Lung (tissue), 12 donors: ENCODE results near the gene NRIP1. TPM values are rescaled to one million over a fixed set of nuclear protein-coding genes. Genes with fewer than 3 reads are reported as not detected.
A peak's percentile ranks its signal among the peaks of the same experiment; 100 is the strongest.

Experiments used
- ATAC-seq: fragments of 200-7000 bp; cut with Tn5 transposase; one replicate; pipeline ENCODE4 v1.9.1; 2020; ENCODE audit warnings: moderate number of reproducible peaks; ENCODE audit not compliant: insufficient read depth, low FRiP score
- DNase-seq, 3 donors: peaks; one replicate each; pipeline ENCODE4 v3.0.0-alpha.2; 2013 to 2017
- H3K27ac ChIP-seq, 2 donors: one replicate each; pipeline ENCODE4 v1.5.1; 2013; ENCODE audit warnings: mild to moderate bottlenecking in 2 of 2, moderate library complexity in 2 of 2, control low read depth in 1 of 2, inconsistent platforms in 1 of 2, low read depth in 1 of 2, low read length in 1 of 2
- H3K27me3 ChIP-seq, 3 donors: one replicate each; pipeline ENCODE4 v1.5.1; 2013; ENCODE audit warnings: low read length in 2 of 3; ENCODE audit not compliant: control insufficient read depth in 3 of 3, insufficient read depth in 3 of 3
- H3K36me3 ChIP-seq, 4 donors: one replicate each; pipeline ENCODE4 v1.5.1; 2013; ENCODE audit warnings: low read length in 4 of 4, mild to moderate bottlenecking in 1 of 4, moderate library complexity in 1 of 4; ENCODE audit not compliant: control insufficient read depth in 4 of 4, insufficient read depth in 4 of 4
- H3K4me1 ChIP-seq, 5 donors: one replicate each; pipeline ENCODE4 v1.5.1; 2013; ENCODE audit warnings: low read length in 5 of 5, mild to moderate bottlenecking in 2 of 5, moderate library complexity in 1 of 5; ENCODE audit not compliant: control insufficient read depth in 5 of 5, insufficient read depth in 5 of 5
- H3K4me3 ChIP-seq: one replicate; pipeline ENCODE4 v1.5.1; 2013; ENCODE audit warnings: mild to moderate bottlenecking, control low read depth, moderate library complexity
- H3K9ac ChIP-seq, 2 donors: one replicate each; pipeline ENCODE4 v1.5.1; 2013; ENCODE audit warnings: low read length in 2 of 2, control low read depth in 1 of 2; ENCODE audit not compliant: insufficient read depth in 1 of 2
- H3K9me3 ChIP-seq, 4 donors: one replicate each; pipeline ENCODE4 v1.5.1; 2013; ENCODE audit warnings: low read length in 3 of 4, mild to moderate bottlenecking in 1 of 4, moderate library complexity in 1 of 4; ENCODE audit not compliant: control insufficient read depth in 4 of 4, insufficient read depth in 3 of 4
- WGBS, 2 donors: extraction: QIAGEN DNeasy Blood & Tissue Kit; methylation state at CpG; one replicate each; pipeline ENCODE4 v1.1.7; 2013; 5-methylcytosine and 5-hydroxymethylcytosine counted together
- polyA plus RNA-seq, 2 donors: library from polyadenylated mRNA; stranded (reverse); fragments of 200-250 nt; gene quantifications; one replicate each; pipeline ENCODE4 v1.2.1, GENCODE V29; 2013
- total RNA-seq, 2 donors: library from RNA; depleted of rRNA in 1 of 2; stranded (reverse); fragments of >200 nt in 1 of 2; gene quantifications; one replicate each; pipeline ENCODE4 v1.2.1, GENCODE V29; 2014 to 2021
- TF ChIP-seq, protein P1 (sequence below): IDR thresholded peaks from 2 replicates; pipeline ENCODE4 v1.5.1; 2012; ENCODE audit warnings: mild to moderate bottlenecking; ENCODE audit errors: control extremely low read depth, extremely low read depth
- donor health status: control.
- donor health status: control.
- donor health status: Bipolar disorder and iron deficiency.
- donor health status: healthy.
- donor health status: DM: yes; HTN: yes; CAD: no.

The NRIP1 gene
- total and polyA plus RNA-seq, 4 donors = 5.9 to 35.5 (median 18.3) TPM

- peaks cover 0 to 11% (median 0%) of the 10 kb centered on the region in 5 donors for H3K4me1 ChIP-seq
These were observed 117.1 kb downstream of the NRIP1 start for GRCh38 chr21:14947613-14948160.

DNA sequence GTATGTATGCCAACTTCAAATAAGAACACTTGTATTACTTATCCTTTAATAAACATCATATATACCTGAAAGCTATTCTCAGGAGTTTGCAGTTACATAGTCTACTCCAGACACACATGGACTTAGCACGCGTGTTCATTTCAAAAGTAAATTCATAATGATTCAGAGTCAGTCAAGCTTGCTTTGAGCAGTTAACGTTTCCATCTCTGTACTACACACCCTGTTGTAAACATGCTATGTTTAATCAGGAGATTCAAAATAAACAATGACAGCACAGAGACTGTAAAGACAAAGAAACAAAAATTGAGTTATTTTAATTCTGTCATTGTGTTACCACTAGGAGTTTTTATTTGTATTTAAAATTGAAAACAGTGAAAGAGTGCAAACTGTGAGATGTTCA lies 119.6 kb downstream of the NRIP1 start:
- Histone ChIP-seq H3K9ac (no peak overlapping the region), H3K9me3 (peaks cover 2 to 5% (median 5%) of the 10 kb centered on the region in 4 donors), H3K27ac (no peak overlapping the region), H3K36me3 (no peaks in the 10 kb centered on the region), H3K4me1 (peaks cover 0 to 13% (median 0%) of the 10 kb centered on the region in 5 donors), H3K4me3 (no peak overlapping the region), H3K27me3 (no peaks in the 10 kb centered on the region)
- TF ChIP-seq, protein P1, sequence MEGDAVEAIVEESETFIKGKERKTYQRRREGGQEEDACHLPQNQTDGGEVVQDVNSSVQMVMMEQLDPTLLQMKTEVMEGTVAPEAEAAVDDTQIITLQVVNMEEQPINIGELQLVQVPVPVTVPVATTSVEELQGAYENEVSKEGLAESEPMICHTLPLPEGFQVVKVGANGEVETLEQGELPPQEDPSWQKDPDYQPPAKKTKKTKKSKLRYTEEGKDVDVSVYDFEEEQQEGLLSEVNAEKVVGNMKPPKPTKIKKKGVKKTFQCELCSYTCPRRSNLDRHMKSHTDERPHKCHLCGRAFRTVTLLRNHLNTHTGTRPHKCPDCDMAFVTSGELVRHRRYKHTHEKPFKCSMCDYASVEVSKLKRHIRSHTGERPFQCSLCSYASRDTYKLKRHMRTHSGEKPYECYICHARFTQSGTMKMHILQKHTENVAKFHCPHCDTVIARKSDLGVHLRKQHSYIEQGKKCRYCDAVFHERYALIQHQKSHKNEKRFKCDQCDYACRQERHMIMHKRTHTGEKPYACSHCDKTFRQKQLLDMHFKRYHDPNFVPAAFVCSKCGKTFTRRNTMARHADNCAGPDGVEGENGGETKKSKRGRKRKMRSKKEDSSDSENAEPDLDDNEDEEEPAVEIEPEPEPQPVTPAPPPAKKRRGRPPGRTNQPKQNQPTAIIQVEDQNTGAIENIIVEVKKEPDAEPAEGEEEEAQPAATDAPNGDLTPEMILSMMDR = no peak
- WGBS, 2 donors = 78 to 90% methylated on average over 3 of the region's 3 CpGs
- ATAC-seq (no peak), DNase-seq (no peak)

More at GRCh38 chr21:14947613-14948160, 117.1 kb downstream of the NRIP1 start:
- no peak overlapping the region for H3K9ac ChIP-seq
- ATAC-seq (no peak), DNase-seq (no peak)
- WGBS, 2 donors = 68 to 76% methylated on average over 5 of the region's 5 CpGs
- TF ChIP-seq, protein P1 = no peak
- peaks cover 0 to 5% (median 5%) of the 10 kb centered on the region in 4 donors for H3K9me3 ChIP-seq
- no peak overlapping the region for H3K27ac ChIP-seq
- H3K36me3 ChIP-seq = no peaks in the 10 kb centered on the region
- no peak overlapping the region for H3K4me3 ChIP-seq
- H3K27me3 ChIP-seq = no peaks in the 10 kb centered on the region

- 70 to 84% methylated on average over 3 of the region's 3 CpGs for WGBS, 2 donors
- ATAC-seq (no peak), DNase-seq (peak in 2 of 3 donors; percentile 8 to 38)
- no peaks in the 10 kb centered on the region for H3K36me3 ChIP-seq
- TF ChIP-seq, protein P1 = no peak
- peaks cover 0 to 13% (median 0%) of the 10 kb centered on the region in 5 donors for H3K4me1 ChIP-seq
- no peak overlapping the region for H3K9ac ChIP-seq
- no peak overlapping the region for H3K4me3 ChIP-seq
- peaks cover under 1 to 3% (median 2%) of the 10 kb centered on the region in 4 donors for H3K9me3 ChIP-seq
- no peaks in the 10 kb centered on the region for H3K27me3 ChIP-seq
- H3K27ac ChIP-seq = no peak overlapping the region
These were observed 121.2 kb downstream of the NRIP1 start for GRCh38 chr21:14943616-14944015.
